H1 (cell line): ENCODE results near the gene C20orf144. TPM values are rescaled to one million over a fixed set of nuclear protein-coding genes. Genes with fewer than 3 reads are reported as not detected.

Experiments
- ASH2L ChIP-seq: fragments of 200-600, 300-600 bp; sonication (generic); IDR thresholded peaks from one replicate; pipeline ENCODE4 v1.7.1; 2017; ENCODE audit warnings: low read length
- POLR2A ChIP-seq, 2 experiments: IDR thresholded peaks; 1 replicate in 1 of 2; 2 replicates in 1 of 2; pipeline ENCODE4 v1.6.1; 2011; ENCODE audit warnings: low read depth in 2 of 2, low read length in 2 of 2, mild to moderate bottlenecking in 2 of 2; ENCODE audit errors: control extremely low read depth in 1 of 2
- TBP ChIP-seq: IDR thresholded peaks from 2 replicates; pipeline ENCODE4 v1.6.1; 2011; ENCODE audit warnings: low read depth, low read length, improper control_type of control experiment
- ZNF274 ChIP-seq: IDR thresholded peaks from 2 replicates; pipeline ENCODE4 v1.7.0; 2012; ENCODE audit warnings: low read length, borderline replicate concordance; ENCODE audit errors: extremely low read depth
- polyA plus RNA-seq, 7 experiments: library from polyadenylated mRNA; depleted of rRNA in 3 of 7; stranded (reverse) in 5 of 7; unstranded in 2 of 7; fragments of >200 nt in 5 of 7; fragments of 200-250 nt in 2 of 7; gene quantifications; 1 replicate in 5 of 7; 2 replicates in 1 of 7; 4 replicates in 1 of 7; pipeline versions ENCODE4 v1.2.1 to v1.2.3, GENCODE V29; 2011 to 2013; ENCODE audit warnings: missing spikeins in 2 of 7, mixed read lengths in 2 of 7
- total RNA-seq: library from RNA; stranded (reverse); fragmentation: NEBNext Ultra II Directional; extraction: Animal tissue kit (Norgen Biotek cat#: 25700); gene quantifications from 2 replicates; pipeline ENCODE4 v1.2.1, GENCODE V29; 2021

The C20orf144 gene
- total and polyA plus RNA-seq, 2 of the 8 experiments (the other 6 are each of a cell fraction or from before 2014, with no cell fraction given), result 0.21 to 0.24 TPM

GRCh38 chr20:33654680-33655161, 7.4 kb upstream of the C20orf144 start (continued):
- TF ChIP-seq POLR2A (IDR thresholded peaks at IDR 0.05; ENCODE audit: control extremely low read depth in 1 of 2, low read depth in 2 of 2, low read length in 2 of 2), result 0 out of 3 replicates have a peak, but pooled peaks of 1 of the 2 experiments have one; percentile 42
- TF ChIP-seq ASH2L, result no peak
- no peak for TF ChIP-seq ZNF274
- TF ChIP-seq TBP, result no peak
- TF ChIP-seq, all 59 proteins: peak for 2
